GM21381 (cell line): ENCODE data around the gene FGFBP2.
"Not testable (repeated sequence)": the region's sequence is repeated elsewhere in the genome, so short reads cannot be mapped to it uniquely, and the experiment has no call there.

ENCODE experiments used
- ATAC-seq: cut with Tn5 transposase; IDR thresholded peaks from one replicate; pipeline ENCODE4 v1.9.1; 2021; ENCODE audit warnings: mild to moderate bottlenecking, moderate library complexity; ENCODE audit not compliant: unreplicated experiment

Gene FGFBP2

DNA sequence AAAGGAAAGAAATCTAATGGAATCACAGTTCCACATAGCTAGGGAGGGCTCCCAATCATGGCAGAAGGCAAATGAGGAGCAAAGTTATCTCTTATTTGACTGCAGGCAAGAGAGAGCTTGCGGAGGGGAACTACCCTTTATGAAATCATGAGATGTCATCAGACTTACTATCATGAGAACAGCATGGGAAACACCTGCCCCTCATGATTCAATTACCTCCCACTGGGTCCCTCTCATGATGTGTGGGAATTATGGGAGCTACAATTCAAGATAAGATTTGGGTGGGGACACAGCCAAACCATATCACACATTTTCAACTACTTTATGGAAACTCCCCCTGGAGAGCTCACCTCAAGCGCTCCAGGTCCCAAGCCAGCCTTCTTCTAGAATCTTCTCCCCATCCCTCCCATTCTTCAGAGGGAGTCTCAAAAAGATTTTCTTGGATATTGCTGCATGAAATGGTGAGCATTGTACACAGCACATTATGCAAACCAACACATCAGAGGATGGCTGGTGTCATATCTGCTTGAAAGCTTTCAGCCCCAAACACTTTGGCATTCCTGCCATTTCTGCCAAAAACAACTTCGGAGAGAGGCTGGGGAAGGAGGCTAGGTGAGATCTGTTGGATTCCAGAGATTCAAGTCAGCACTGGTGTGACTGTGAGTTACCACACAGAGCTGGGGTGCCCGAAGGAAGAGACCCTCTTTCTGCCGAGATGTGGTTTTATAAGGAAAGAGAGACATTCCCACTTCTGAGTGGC, 31.3 kb downstream of the FGFBP2 start:
- ATAC-seq, result no peak

DNA sequence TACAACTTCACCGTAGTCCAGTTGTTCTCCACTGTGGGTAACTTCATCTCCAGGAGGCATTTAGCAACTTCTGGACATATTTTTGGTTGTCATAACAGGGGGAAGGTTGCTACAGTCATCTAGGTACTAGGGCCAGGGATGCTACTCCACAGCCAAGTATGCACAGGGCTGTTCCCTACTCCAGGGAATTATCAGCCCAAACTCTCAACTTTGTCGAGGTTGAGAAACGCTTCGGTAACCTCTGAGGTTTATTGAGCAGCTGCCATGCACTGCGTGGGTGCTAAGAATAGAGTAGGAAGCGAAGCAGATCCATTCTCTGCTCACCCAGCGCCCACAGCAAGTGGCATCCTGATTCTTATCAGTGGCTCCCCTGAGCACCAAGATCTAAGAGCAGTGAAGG, 32.7 kb downstream of the FGFBP2 start:
- no peak for ATAC-seq

DNA sequence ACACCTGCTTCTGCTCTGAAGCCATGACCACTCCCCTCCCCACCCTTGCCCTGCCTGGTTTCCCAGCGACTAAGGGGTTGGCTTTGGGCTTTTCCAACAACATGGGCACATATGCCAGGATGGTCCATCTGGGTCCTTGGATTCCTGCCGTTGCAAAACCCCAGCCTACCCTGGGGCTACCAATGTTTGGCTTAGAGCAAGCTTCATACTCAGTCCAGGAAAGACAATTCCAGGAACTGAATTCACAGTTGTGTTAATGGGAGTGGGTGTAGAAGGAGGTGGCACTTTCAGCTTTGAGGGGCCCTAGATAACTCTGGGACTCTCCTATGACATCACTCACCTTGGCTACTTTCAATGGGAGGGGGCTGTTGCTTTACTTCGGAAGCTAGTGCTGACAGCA, 33.4 kb downstream of the FGFBP2 start:
- ATAC-seq, result no peak

DNA sequence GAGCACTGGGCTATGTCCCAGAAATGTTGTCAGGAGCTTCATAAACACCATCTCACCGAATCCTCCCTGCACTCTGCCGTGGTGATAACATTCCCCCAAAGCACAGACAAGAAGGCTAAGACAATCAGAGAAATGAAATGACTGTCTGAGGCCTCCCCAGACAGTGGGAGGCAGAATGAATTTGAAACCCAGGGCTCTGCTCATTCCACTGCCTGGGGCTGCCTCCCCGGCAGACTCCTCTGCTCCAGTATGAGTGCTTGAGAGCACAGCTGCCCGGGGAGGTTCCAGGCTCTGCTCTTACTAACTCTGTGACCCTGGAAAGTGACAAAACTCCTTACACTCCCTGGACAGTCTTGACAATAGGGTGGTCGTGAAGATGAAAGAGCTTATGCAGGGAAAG, 34.1 kb downstream of the FGFBP2 start:
- ATAC-seq, result no peak

DNA sequence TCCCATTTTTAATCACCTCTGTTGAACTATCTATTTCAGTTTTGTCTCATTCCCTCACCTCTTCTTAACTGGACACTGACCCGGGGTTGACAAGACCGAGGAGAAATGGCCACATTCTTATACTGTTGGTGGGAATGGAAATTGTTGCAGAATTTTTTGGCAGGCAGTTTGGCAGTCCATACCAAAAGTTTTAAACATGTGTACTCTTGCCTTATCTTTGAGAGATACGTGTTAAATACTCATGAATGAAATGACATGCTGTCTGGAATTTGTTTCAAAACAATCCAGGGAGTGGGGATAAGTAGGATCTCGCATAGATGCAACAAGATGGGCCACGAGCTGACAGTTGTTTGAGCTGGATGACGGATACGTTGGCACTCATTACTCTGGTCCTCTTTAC, 36.5 kb downstream of the FGFBP2 start:
- ATAC-seq, result no peak

DNA sequence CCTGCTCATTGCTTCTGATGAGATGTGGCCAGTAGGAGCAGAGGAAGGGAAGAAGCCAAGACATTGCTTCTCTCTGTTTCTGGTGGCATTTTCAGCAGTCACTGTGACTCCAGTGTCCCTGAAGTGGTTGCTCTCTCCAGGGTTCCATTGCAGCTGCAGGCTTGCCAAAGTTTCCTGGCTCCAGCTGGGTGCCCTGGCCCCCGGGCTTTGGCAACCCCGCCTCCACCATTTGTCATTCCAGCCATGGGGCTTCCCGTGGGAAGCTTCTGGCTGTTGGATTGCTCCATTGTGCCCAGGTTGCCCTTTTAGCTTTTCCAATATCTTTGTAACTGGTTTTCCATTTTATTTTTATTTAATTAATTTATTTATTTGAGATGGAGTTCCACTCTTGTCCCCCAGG, 37.1 kb downstream of the FGFBP2 start:
- no peak for ATAC-seq

DNA sequence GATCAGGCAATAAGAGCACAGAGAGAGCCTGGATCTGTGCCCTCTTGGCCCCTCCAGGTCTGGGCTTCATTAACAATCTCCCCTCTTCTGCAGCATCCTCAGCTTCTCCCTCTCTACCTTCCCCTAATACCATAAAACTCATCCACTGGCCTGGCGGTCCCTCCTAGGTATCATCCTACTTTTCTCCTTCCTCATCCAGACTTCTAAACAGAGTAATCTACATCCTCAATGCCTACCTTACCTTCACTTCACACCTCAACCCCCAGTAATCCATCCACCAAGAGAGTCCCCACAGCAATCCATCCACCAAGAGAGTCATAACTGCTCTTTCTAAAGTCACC, 41.4 kb downstream of the FGFBP2 start:
- no peak for ATAC-seq

DNA sequence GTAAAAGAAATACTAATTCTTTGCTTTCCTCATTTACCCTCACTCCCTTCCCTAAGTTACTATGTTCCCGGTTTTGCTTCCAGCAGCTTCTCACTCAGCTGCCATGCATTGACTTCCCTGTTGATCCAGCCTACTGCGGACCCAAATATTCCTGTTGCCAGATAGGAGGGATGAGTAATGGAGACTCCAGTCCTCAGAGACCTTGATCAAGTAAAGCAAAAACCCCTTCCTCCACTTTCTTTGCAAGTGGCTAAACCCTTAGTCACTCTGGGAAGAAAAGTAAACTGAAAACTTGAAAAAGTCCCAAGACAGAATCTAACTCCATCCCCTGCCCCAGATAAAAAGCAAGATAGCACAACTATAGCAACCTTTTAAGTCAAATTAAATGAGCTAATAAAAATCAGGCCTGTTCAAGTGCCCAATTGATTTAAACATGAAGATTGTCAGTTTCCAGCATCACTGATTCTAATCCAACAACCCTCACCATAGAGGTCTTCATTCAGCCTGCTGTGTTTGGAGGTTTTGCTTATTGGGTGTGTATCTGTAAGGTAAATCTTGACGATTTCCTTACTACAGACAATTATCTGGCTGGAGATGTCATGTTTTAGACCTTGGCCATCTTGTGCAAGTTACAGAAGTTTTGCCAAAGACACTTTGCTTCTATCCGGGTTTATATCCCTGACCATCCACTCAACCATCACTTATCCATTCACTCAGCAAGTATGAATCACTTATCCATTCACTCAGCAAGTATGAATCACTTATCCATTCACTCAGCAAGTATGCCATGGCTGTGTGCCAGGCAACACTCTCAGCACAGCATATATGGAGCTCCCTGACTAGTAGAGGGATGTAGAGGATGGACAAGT, 42.0 kb downstream of the FGFBP2 start:
- ATAC-seq, result no peak

DNA sequence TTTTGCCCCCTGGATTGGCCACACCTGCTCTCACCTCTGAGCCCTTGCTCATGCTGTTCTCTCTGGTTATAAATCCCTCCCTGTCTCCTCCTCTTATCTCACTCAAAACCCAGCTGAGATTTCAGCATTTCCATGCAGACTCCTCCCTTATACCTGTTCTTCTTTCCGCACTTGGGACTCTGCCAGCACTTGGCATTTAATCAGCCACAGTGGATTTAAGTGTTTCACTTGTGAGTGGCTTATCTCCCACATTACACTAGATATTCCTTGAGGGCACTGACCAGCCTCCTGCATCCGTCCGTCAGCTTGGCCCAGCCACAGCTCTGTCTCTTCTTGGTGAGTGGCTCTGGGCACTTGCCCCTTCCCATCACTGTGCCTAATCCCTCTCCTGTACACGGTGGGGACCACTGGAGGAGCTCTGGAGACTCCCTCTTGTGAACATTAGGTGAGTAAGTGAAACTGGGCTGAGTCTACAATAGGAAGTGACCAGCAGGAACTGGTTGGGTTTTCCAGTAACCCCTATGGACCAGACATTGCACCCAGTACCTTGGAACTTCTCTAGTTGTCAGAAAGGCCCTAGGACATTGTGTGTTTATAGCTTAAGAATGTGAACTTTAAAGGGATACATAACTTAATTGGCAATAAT, 44.4 kb downstream of the FGFBP2 start:
- ATAC-seq, result no peak

DNA sequence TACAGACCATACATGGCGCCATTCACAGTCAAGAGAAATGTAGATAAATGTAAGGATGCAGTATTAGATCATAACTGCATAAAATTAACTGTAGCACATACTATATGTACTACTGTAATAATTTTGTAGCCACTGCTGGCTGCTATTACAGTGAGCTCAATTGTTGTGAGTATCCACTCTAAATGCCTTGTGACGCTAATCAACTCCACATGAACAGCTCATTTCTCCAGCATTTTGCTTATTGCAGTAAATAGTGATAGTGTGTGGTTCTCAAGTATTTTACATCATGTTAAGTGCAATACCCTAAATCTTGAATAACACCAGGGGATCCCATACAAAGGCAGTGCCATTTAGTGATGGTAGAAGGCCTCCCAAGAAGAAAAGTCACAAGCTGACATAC, 45.7 kb downstream of the FGFBP2 start:
- ATAC-seq, result no peak

DNA sequence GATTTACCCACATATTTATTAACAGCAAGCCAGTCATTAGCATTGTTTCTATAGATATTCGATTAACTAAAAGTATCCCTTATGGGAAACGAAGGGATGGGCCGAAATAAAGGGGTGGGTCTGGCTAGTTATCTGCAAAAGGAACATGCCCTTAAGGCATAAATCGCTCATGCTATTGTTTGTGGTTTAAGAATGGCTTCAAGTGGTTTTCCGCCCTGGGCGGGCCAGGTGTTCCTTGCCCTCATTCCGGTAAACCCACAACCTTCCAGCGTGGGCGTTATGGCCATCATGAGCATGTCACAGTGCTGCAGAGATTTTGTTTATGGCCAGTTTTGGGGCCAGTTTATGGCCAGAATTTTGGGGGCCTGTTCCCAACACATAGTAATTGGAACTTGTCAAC, 46.6 kb downstream of the FGFBP2 start:
- not testable (repeated sequence) for ATAC-seq

DNA sequence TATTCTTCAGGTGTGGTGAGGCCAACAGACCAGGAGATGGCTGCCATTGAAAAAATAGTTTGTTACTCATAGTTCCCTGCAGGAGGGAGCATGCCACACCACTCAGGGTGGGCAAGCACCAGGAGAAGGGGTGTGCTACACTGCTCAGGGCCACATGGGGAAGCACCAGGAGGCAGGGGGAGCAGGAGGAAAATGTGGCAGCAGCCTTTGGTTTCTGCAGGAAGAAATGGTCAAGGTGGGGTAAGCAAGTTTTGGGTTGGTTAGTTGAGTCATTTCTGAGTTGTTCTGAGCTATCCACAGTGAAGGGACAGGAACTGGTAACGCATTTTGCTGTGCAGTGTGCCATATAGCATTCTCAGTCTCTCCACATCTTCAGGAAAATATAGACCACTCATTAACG, 48.2 kb downstream of the FGFBP2 start:
- no peak for ATAC-seq

DNA sequence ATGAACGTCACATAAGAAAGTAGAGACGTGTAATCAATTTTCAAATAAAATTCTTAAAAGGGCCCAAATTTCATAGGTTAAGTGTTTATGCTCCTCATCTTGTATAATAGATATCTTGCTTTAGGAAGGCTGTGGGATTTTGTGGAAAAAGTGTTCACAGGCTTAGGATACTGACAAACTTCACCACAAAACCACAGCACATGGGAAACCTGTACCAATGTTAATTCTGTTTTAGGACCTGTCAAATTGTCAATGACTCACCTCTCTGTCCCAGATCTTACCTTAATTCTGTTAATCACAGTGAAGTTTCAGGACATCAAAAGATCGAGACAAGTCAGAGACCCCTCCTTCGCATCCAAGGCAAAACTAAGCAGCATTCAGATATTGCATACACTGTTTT, 48.7 kb downstream of the FGFBP2 start:
- no peak for ATAC-seq

DNA sequence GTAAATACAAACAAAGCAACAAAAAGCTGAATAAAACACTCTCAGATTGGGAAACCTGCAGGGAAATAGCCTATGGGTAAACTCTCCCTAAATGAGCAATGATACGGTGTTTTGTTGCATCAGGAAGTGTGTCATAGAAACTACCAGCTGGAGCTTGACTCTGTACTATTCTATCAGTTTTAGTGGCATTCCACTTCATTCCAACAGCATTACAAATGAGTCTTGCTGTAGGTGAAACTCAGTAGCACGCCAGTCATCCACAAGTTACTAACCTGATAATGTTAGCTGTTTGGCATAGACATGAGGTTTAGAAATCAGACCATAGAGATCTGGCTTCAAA, 49.4 kb downstream of the FGFBP2 start:
- no peak for ATAC-seq

DNA sequence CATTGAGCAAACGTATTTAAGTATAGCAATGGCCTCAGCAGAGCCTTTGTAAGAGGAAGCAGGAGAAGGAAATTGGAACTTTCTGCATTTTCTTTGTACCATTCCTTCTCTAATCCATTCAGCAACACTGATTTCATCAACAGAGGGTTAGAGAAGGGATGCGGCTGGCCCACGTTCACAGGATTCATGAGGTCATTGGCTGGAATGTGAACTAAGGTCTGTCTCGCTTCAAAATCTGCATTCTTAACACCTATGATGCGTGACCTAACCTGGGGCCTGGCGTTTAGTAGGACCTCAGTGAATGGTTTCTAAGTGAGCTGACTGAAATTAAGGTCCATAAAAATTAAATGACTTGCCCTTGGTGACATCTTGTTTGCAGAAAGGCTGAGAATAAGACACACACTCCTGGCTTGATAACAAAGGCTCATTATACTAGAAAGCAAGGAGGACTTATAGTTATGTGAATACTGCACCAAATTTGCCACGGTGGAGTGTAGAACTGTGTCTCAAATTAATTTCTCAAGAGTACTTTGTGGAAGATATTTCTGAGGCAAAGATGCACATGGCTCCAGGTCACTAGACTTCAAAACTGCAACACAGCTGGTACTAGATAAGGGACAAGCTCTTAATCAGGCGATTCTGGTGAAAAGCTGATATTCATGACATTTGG, 49.9 kb downstream of the FGFBP2 start:
- ATAC-seq, result no peak

DNA sequence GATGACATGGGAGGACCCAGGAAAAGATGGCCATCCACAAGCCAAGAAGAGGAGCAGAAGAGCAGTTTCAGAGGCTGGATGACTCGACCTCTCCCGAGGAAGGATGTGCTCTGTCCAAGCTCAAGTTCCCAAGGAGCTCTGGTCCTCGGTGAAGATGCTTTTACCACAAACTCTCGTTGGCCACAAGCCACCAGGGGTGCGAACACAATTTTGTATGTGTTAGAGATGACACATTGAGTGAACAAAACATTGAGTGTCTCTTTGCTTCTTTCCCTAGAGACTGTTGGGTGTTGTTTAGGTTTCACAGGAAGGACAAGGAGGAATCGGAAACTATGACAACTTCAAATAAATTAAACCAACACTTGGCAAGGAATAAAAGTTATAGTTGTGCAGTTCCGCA, 50.7 kb downstream of the FGFBP2 start:
- no peak for ATAC-seq
